ENCODE measurements around the gene DIABLO.
"Not testable (repeated sequence)": the region's sequence is repeated elsewhere in the genome, so short reads cannot be mapped to it uniquely, and the experiment has no call there.

The DIABLO gene

DNA sequence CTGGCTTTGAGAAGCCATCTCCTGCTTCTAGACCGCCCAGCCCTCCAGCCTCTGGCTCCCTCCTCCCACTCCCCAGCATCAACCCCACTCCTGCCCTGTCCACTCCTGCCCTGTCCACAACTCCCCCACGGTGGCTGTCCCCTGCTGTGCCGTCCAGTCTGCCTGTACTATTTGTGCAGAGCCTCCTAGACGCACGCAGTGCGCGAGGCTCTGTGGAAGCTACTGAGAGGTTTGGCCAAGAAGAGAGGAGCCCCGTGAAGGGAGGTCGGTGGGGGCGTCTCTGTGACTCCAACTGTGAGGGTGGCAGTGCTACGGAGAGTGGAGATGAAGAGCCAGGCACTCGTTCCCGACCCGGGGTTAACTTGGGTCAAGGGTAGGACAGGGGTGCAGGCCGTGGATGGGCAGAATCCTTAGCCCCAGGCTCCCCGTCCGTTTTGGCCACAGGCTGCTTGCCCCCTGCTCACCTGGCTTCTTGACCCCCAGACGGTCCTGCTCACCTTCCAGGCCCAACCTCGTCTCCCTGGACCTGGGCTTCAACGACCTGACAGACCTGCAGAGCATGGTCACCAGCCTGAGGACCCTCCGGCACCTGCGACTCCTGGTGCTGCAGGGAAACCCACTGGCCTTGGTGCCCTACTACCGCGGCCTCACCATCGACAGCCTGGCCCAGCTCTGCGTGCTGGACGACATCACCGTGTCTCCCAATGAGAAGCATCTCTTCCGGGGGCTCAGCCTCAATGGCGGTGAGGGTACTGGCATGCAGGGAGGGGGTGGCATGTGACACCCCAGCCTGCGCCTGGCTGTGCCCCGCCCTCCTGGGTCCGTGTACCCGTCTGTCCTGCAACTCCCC lies 36.0 kb downstream of the DIABLO start:
- DNase-seq (ENCODE audit: low spot score): no peak

DNA sequence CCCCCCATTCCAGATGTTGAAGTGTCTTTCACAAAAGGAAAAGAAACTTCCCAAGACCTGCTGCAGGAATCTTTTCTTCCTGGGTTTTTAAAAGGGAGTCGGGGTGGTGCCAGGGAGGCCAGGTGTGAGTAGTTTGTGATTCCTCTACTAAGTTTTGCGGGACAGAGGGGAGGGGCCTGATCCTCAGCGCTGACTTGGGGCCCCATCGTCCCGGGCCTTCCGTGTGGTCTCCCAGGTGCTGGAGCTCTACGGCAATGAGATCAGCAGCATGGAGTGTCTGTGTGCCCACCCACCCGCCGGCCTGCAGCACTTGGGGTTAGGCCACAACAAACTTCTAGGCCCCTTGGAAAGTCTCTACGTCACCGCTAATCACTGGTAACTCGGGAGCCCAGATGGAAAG lies 38.4 kb downstream of the DIABLO start:
- DNase-seq (ENCODE audit: low spot score): no peak

DNA sequence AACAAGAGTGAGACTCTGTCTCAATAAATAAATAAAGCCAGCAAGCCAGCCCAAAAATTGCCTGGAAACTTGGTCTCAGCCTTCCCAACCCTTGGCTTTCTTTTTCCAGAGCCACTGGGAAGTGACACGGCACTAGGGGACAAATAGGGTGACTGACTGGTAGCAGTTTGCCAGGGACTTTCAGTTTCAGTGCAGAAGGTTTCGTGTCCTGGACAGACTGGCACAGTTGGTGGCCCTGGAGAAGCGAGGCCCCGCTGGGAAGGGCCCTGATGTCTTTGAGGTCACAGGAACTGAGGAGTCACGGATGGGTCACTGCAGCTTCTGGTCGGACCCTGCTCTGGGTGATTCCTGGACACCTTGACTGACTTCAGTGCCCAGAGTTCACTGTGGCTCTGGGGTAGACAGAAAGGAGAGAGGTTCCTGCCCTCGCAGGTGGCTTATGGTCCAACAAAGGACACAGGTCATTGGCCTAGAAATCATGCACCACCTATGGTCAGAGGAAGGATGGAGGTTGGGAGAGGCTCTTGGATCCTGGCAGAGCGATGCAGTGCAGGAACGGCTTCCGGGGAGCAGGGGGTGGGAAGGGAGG lies 40.3 kb downstream of the DIABLO start:
- no peak for DNase-seq (ENCODE audit: low spot score)

DNA sequence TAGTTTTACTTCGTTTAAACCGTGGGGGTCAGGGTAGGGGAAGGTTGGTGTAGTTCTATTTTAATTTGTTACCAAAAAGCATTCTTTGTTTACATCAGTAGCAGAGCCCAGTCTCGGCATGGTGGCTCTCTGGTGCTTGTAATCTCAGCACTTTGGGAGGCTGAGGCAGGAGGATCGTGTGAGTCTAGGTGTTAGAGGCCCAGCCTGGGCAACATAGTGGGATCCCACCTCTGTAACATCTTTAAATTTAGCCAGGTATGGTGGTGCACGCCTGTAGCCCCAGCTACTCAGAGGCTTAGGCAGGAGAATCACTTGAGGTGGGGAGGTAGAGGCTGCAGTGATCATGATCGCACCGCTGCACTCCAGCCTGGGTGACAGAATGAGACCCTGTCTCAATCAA lies 40.8 kb downstream of the DIABLO start:
- DNase-seq (ENCODE audit: low spot score): no peak

DNA sequence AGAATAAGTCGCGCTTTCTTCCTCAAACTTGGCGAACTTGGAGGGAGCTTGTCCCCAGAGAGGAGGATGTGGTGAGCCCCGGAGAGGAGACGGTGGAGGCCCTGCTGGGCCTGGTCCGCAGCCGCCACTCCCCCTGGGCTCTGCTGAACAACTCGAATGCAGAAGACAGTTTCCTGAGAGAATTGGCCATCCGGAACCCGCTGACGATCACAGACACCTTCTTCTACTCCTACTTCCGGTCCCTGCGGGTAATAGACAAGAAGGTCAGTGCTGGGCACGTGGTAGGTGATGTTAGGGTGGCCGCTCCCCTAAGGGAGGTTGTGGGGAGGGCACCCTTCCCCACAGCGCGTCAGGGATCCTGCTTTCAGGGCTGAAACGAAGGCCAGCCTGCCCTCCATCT lies 41.3 kb downstream of the DIABLO start:
- no peak for DNase-seq (ENCODE audit: low spot score)

DNA sequence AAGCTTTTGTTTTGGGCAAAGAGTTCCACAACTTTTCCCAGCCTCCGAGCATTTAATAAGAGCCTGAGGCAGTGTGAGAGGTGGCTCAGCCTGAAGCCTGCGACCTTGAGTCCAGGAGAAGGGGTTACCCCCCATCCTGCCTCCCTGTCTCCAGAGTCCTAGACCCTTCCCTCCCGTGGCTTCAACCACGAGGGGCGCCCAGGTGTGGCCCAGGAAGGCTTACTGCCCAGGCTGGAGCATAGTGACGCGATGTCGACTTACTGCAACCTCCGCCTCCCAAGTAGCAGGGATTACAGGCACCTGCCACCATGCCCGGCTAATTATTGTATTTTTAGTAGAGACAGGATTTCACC lies 42.3 kb downstream of the DIABLO start:
- no peak for DNase-seq (ENCODE audit: low spot score)

DNA sequence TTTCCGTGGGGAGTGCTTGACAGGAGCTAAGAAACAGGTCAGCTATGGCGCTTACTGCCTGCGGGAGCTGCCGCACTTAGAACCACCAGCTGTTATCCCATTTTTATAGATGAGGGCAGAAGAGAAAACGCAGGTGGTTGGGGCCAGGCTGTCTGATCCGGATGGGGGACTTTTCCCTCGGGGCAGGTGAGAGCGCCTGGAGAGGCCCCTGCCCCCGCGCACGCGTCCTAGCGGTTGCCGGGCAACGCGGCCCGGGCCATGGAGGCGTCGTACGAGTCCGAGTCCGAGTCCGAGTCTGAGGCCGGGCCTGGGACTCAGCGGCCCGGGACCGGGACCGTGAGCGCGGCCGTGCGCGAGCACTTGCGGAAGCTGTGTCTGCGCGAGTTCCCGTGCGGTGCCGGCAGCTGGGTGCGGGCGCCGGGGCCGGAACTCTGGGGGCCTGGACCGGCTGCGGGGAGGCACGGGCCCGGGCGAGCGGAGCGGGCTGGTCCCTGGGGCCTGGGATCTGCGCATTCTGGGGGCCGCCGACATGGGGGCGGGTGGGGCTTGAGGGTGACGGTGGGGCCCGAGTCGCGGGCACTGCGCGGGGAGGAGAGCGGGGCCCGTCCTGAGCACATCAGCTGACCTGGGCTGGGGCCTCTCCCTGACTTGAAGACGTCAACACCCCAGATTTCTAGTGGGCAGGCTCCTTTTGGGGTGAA lies 42.8 kb downstream of the DIABLO start, which contains the start of gene LRRC43:
LRRC43 (plus strand) TSS at position 237 of the 701 bp plus-strand sequence; CDS start at position 259, 22 bp downstream.
- DNase-seq (ENCODE audit: low spot score): no peak

DNA sequence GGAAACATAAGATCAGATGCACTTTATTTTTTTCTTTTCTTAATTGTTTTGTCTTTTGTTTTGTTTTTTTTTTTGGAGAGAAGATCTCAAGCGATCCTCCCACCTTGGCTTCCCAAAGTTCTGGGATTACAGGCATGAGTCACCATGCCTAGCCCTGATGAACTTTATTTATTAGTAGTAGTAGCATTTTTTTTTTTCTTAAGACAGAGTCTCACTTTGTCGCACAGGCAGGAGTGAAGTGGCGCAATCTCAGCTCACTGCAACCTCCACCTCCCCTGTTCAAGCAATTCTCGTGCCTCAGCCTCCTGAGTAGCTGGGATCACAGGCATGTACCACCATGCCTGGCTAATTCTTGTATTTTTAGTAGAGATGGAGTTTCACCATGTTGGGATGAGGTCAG lies 49.4 kb downstream of the DIABLO start:
- DNase-seq (ENCODE audit: low spot score): not testable (repeated sequence)

DNA sequence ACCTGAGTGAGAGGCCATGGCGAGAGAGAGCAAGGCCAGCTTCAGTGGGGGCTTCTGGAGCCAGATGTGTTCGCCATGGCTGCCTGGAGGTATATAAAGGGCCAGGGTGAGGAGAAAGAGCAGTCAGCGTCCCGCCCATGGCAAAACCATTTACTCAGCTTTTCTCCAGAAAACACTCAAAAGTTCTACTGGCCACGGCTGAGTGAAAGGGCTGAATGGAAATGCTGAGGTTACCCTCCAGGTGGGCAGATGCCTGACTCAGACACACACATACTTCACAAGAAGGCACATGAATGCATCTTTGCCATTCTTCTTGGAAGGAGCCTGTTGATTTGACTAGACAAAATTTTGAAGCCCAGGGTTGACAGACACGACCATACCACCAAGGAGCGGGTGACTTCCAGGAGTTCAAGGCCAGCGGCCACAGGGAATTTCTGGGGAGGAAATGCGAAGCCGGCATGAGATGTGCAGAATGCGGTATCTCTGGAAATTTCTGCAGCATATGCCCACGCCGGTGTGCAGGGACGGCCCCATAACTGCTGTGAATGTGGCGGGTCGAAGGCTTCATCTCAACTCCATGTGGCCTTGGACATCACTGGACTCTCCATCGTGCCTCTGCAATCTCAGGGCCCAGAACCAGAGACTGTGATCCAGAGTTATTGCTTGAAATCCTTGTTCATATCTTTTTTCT lies 51.6 kb downstream of the DIABLO start, which contains the start of gene IL31:
IL31 (minus strand) TSS at position 67 of the 691 bp plus-strand sequence; CDS start at position 18, 49 bp downstream.
- no peak for DNase-seq (ENCODE audit: low spot score)

DNA sequence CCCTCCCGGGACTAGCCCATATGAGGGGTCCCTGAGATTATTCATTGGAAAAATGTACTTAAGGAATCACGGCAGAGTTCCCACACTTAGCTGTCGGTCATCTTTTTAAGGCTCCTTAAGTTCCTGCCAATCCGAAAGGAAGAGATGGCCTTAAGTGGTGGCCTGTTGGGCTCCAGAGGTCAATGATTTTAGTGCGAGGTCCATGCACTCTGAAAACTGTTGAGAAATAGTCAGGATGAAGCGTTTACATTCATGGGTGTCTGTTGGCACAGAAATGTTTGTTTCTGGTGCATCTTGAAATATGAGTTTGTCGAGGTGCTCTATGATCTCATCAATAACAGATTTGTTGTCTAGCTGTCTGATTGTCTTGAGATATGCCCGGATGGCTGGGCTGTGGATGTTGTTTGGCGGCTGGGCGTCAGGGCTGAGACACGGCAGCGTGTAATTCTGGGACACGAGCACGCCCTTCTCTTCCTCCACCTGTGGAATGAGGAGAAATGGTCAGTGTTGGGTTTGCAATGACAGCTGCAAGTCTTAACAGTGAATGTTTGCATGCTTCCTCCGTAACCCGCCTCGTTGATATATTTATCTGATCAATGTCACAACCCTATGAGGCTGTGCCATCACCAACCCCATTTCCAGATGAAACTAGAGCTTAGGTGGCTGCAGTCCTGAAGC lies 53.5 kb downstream of the DIABLO start:
- DNase-seq (ENCODE audit: low spot score): no peak

DNA sequence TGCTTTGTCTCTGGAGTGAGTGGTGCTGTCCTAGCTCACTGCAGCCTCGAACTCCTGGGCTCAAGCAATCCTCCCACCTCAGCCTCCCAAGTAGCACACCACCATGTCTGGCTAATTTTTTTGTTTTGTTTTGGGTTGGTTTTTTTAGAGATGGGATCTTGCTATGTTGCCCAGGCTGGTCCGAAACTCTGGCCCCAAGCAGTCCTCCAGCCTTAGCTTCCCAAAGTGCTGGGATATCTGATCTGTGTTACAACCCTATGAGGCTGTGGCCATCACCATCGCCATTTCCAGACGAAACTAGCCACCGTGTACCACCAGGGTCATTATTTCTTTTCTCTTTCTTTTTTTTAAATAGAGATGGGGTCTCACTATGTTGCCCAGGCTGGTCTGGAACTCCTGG lies 54.5 kb downstream of the DIABLO start:
- no peak for DNase-seq (ENCODE audit: low spot score)

DNA sequence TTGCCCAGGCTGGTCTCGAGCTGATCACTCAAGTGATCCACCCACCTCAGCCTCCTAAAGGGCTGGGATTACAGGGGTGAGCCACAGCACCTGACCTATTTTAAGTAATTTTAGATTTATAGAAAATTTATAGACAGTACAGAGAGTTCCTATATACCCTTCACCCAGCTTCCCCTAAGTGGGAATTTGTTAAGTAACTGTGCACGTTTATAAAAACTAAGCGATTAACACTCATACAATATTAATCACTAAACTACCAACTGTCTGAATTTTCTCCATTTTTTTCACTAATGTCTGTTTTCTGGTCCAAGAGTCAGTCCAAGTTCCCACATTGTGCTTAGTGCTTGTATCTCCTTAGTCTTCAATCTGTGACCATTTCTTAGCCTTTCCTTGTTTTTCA lies 57.4 kb downstream of the DIABLO start:
- DNase-seq (ENCODE audit: low spot score): no peak

DNA sequence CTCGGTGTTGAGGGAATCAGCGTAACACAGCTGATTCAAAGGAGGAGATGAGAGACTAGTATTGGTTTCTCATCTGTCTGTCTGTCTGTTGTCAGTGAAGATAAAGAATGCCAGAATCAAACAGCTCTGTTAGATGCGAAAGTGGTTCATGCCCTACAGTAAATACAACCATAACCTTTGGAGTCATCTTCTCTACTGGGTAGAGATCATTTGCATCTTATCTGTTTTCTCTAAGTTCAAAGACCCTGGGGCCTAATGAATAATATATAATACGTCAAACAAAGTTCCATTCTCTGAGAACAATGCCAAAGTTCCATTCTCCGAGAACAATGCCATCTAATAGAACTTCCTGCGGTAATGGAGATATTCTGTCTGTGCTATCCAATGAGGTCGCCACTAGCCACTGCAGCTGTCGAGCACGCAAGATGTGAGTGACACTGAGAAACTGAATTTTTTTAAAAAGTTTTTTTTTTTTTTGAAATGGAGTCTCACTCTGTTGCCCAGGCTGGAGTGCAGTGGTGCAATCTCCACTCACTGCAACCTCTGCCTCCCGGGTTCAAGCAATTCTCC lies 58.4 kb downstream of the DIABLO start:
- DNase-seq (ENCODE audit: low spot score): no peak

DNA sequence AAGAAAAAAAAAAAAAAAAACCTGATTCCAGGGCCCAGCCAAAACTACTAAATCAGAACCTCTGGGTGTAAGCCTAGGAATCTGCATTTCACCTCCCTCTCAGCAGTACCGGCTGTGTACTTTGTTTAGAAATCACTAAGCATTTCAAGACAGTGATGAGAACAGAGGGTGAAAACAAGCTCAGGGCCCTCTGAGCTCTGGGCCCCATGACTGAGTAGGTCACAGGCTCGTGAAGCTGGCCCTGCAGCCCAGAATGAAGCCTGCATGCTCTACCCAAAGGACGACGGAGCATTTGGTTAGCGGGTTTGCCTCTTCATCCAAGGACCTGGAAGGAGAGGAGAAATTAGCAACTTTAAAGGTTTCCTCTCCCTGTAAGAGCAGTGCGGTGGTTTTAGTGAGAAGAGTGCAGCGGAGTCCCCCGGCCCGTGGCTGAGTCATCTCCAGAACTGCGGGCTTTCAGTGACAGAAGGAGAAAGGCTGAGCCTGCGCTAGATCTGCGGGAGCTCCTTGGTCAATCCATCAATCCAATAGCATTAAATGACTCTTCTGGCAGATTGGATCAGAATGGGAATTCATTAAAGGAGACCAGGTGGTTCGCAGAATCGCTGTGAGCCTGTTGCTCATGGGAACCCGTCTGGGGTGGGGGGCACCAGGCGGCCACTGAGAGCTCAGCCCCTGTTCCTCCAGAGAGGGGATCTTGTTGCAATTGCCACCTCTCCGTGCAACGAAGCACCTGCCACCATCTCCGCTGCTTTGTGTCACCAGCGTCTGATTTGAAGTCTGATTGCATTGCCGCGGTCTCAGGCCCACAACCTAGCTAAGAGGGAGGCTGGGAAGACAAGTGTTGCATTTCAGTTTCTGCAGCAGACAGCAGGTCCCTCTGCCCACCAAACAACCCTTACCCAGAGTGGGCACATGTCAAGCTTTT lies 59.2 kb downstream of the DIABLO start:
- DNase-seq (ENCODE audit: low spot score): no peak

DNA sequence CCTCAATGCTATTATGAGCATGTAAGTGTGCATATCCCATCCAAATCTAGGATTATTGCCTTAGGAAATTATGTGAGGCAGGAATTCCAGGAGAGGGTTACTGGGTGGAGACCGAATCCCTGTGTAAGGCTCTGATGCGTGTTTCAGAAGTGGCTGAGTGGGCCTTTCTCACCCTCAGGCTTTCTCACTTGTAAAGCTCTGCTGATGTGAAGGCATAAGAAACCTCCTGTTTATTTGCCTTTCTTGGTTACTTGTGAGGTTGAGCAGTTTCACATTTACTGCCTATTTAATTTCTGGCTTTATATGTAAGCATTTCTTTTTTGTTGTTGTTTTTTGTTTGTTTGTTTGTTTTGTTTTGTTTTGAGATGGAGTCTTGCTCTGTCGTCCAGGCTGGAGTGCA lies 62.9 kb downstream of the DIABLO start:
- no peak for DNase-seq (ENCODE audit: low spot score)

DNA sequence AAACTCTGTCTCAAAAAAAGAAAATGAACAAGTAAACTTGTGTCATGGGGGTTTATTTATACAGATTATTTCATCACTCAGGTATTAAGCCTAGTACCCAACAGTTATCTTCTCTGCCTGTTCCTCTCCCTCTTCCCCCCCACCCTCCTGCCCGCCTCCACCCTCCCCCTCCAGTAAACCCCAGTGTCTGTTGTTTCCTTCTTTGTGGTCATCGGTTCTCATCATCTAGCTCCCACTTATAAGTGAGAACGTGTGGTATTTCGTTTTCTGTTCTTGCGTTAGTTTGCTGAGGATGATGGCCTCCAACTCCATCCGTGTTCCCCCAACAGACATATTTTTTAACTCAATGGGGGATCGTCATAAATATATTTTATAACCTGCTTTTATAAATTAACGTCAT lies 64.2 kb downstream of the DIABLO start:
- no peak for DNase-seq (ENCODE audit: low spot score)

DNA sequence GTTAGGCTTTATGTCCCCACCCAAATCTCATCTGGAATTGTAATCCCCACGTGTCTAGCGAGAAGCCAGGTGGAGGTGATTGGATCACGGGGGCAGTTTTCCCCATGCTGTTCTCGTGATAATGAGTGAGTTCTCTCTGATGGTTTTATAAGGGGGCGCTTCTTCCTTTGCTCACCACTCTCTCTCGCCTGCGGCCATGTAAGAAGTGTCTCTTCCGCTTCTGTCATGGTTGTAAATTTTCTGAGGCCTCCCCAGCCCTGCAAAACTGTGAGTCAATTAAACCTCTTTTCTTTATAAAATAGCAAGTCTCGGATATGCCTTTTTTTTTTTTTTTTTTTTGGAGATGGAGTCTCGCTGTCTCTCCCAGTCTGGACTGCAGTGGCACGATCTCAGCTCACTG lies 65.1 kb downstream of the DIABLO start:
- no peak for DNase-seq (ENCODE audit: low spot score)

DNA sequence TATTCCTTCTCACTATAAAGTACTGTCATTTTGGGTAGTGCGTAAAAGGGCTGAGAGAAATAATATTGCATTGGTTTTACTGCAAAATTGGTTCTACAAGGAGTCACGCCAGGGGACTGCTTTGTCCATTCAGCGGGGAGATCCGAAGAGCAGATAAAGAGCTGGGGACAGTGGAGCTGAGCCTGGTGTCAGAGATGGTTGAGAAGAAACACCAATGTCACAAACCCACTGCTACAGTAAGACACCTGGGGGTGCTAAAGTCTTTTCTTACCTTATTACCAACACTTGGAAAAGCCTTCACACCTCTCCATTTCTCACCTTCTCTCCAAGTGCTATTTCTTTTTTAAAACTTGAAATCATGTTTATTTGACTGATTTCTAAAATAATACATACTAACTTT lies 66.0 kb downstream of the DIABLO start:
- no peak for DNase-seq (ENCODE audit: low spot score)

DNA sequence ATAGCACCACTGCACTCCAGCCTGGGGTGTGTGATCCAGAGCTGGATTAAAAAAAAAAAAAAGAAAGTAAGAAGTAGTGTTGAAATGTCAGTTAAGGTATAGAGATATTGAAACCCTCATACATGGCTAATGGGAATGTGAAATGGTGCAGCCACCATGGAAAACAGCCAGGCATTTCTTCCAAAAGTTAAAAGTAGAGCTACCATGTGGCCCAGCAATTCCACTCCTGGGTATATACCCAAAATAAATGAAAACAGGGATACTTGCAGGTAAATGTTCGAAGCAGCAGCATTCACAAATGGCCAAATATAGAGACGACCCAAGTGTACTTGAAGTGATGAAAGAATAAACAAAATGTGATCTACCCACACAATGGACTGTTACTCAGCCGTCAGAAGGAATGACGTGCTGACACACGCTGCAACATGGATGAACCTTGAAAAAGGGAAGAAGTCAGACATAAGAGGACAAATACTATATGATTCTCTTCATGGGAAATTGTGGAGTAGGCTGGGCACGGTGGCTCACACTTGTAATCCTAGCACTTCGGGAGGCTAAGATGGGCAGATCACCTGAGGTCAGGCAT lies 67.1 kb downstream of the DIABLO start:
- DNase-seq (ENCODE audit: low spot score): no peak

Data from HuH-7 (cell line).